Activated CD8-positive, alpha-beta T cell treated with anti-CD3 and anti-CD28 coated beads, Interleukin-2, amount 10 ng/mL, durations not matched to agents 7 days and 5 days (primary cell): ENCODE data around the gene FOXO6. TPM values are rescaled to one million over a fixed set of nuclear protein-coding genes. Genes with fewer than 3 reads are reported as not detected.

ENCODE experiments used
- ATAC-seq: fragments of 150-1000 bp; cut with Tn5 transposase; one replicate; pipeline ENCODE4 v1.10.0; 2021; ENCODE audit warnings: moderate library complexity
- CTCF ChIA-PET: fragments of 350-600 bp; sonication (Branson Sonifier 250); formaldehyde crosslinking; loops from one replicate; lab custom pipeline; 2021; ENCODE audit warnings: antibody characterized with exemption; lab: Charles Lee
- POLR2A ChIA-PET: fragments of 350-600 bp; sonication (Branson Sonifier 250); formaldehyde crosslinking; loops from one replicate; lab custom pipeline; 2021; ENCODE audit warnings: antibody characterized with exemption; lab: Charles Lee
- DNase-seq: peaks from one replicate; pipeline ENCODE4 v3.0.0-alpha.2; 2020
- H3K27ac Mint-ChIP-seq: one replicate; pipeline ENCODE4 v1.8.0; 2021; ENCODE audit warnings: mild to moderate bottlenecking, mixed read lengths
- H3K27me3 Mint-ChIP-seq: one replicate; pipeline ENCODE4 v1.8.0; 2021; ENCODE audit warnings: low read depth, mixed read lengths
- H3K36me3 Mint-ChIP-seq: one replicate; pipeline ENCODE4 v1.8.0; 2021; ENCODE audit warnings: low read depth, mixed read lengths
- H3K4me1 Mint-ChIP-seq: one replicate; pipeline ENCODE4 v1.8.0; 2021; ENCODE audit warnings: low read depth, mixed read lengths
- H3K4me3 Mint-ChIP-seq: one replicate; pipeline ENCODE4 v1.8.0; 2021; ENCODE audit warnings: mild to moderate bottlenecking, mixed read lengths
- H3K9me3 Mint-ChIP-seq: one replicate; pipeline ENCODE4 v1.8.0; 2022; ENCODE audit warnings: mixed read lengths; ENCODE audit not compliant: insufficient read depth
- total RNA-seq, 2 experiments: library from RNA; stranded (reverse); gene quantifications; one replicate each; pipeline ENCODE4 v1.2.3, GENCODE V29; 2021

Gene FOXO6
- total RNA-seq, 2 experiments from 2014 or later: 0.24 to 0.31 TPM

DNA sequence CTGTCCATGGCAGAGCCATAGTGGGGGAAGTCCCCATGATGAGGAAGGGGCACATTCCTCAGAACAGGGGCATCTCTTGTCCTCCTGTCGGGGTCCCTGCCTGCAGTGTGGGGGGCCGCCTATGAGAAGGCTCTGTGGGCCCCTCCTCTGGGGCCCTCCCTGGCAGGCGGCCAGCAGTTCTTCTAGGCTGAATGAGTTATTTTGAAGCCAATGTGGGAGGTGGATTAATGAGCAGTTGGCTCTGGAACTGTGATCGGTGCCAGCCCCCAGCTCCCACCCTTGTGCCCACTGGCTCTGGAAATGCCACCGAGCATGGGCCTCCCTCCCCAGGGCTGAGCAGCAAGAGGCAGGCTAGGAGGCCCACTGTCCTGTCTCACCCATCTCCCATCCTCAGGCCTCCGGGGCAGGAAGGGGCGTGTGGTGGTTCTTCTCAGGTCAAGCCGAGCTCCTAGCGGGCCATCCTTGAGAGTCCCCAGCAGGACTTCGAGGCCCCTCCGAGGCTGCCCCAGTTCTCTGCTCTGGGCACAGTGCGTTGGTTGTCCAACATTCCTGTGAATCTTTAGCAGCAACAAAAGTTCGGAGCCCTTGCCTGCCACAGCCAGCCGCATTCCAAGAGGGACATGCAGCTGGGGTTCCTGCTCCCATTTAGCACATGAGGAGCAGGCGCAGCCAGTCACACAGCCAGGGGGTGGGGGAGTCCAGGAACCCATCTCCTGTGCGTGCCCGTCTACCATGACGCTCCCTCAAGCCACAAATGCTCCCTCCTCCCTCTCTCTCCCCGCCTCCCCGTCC is 66.1 kb downstream of the FOXO6 start:
- CTCF ChIA-PET: no interaction called here
- Mint-ChIP-seq H3K27me3 (no peaks in the 10 kb centered on the region), H3K27ac (no peak overlapping the region)

DNA sequence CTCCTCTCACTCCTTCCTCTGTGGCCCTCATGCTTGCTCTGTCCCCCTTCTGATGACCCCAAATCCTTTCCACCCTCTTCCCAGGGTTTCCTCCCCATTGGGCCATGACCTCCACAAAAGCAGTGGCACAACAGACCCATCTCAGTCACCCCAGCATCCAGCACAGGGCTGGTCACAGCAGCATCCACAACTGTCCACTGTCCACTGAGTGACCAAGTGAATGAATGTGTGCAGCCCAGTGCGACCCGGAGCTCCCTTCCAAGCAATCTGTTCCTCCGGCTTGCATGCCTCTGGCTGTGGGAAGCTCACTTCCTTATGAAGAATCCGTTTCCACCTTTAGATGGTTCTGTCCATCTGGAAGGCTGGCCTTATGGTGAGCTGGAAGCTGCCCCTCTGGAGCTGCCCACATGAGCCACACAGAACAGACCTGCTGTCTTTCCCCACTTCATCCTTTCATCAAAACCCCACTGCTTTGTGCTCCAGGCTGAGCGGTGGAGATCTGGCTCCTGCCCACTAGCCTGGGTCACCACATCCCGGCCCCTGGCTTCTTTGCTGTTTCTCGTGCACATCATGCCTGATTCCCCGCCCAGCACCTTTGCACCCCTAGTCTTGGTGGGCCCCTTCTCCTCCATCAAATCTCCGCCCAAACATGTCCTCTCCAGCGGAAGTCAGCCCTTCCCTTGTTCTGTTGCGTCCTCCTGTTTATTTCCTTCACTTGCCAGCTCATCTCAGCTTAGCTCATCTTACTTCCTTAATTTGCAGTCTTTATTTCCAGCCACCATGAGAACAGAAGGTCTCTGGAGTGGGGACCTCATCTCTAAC is 66.9 kb downstream of the FOXO6 start:
- H3K9me3 Mint-ChIP-seq: no peaks in the 10 kb centered on the region
- no peak for ATAC-seq
- H3K36me3 Mint-ChIP-seq: no peaks in the 10 kb centered on the region
- DNase-seq: no peak
- no peak overlapping the region for H3K4me3 Mint-ChIP-seq
- ChIA-PET CTCF (no interaction called here), POLR2A (no interaction called here)
- no peaks in the 10 kb centered on the region for H3K27me3 Mint-ChIP-seq
- H3K4me1 Mint-ChIP-seq: no peaks in the 10 kb centered on the region
- H3K27ac Mint-ChIP-seq: no peak overlapping the region

More for the DNA sequence above, 66.1 kb downstream of the FOXO6 start:
- H3K36me3 Mint-ChIP-seq: no peaks in the 10 kb centered on the region
- POLR2A ChIA-PET: no interaction called here
- no peak overlapping the region for H3K4me3 Mint-ChIP-seq
- DNase-seq (no peak), ATAC-seq (no peak)
- H3K4me1 Mint-ChIP-seq: no peaks in the 10 kb centered on the region
- no peaks in the 10 kb centered on the region for H3K9me3 Mint-ChIP-seq

- no peaks in the 10 kb centered on the region for H3K9me3 Mint-ChIP-seq
- H3K4me1 Mint-ChIP-seq: no peaks in the 10 kb centered on the region
- H3K27me3 Mint-ChIP-seq: no peaks in the 10 kb centered on the region
- POLR2A ChIA-PET: no interaction called here
- CTCF ChIA-PET: no interaction called here
- no peak overlapping the region for H3K27ac Mint-ChIP-seq
- no peak for ATAC-seq
- no peak for DNase-seq
- H3K36me3 Mint-ChIP-seq: no peaks in the 10 kb centered on the region
- H3K4me3 Mint-ChIP-seq: no peak overlapping the region
Measured at GRCh38 chr1:41428738-41429640, 67.8 kb downstream of the FOXO6 start.

- H3K27me3 Mint-ChIP-seq: peaks cover 2% of the 10 kb centered on the region
- ChIA-PET POLR2A (no interaction called here), CTCF (interaction anchor here (1.0 kb wide), 1 partner anchor 12 kb away, joined by 3 read pairs; no protein-coding TSS in a partner anchor)
- ATAC-seq (no peak), DNase-seq (no peak)
- no peaks in the 10 kb centered on the region for H3K4me1 Mint-ChIP-seq
- no peak overlapping the region for H3K4me3 Mint-ChIP-seq
- H3K36me3 Mint-ChIP-seq: no peaks in the 10 kb centered on the region
- H3K9me3 Mint-ChIP-seq: no peaks in the 10 kb centered on the region
- no peak overlapping the region for H3K27ac Mint-ChIP-seq
Measured at GRCh38 chr1:41429641-41430035, 68.4 kb downstream of the FOXO6 start.

DNA sequence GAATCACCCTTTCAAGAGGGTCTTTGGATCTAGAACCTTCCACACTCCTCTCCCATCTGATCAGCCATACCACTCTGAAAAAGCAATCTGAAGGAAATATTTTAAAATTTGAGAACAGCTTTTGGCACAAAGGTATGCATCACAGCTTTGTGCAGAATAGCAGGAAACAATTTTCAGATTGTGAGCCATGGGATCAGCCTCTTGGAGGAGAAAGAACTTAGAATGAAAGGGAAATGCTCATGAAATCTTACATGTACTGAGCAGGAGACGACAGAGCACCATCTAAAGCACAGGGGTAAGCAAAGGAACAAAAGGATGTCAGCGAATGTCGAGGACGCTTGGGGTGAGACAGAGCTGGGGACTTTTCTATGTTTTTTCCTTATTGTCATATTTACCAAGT is 68.8 kb downstream of the FOXO6 start:
- POLR2A ChIA-PET: no interaction called here
- CTCF ChIA-PET: interaction anchor here (1.0 kb wide), 1 partner anchor 12 kb away, joined by 3 read pairs; no protein-coding TSS in a partner anchor
- no peaks in the 10 kb centered on the region for H3K9me3 Mint-ChIP-seq

GRCh38 chr1:41430582-41430981 is 69.3 kb downstream of the FOXO6 start:
- H3K27ac Mint-ChIP-seq: no peak overlapping the region
- ChIA-PET CTCF (interaction anchor here (1.0 kb wide), 1 partner anchor 13 kb away, joined by 3 read pairs; no protein-coding TSS in a partner anchor), POLR2A (no interaction called here)
- H3K36me3 Mint-ChIP-seq: no peaks in the 10 kb centered on the region
- H3K9me3 Mint-ChIP-seq: no peaks in the 10 kb centered on the region
- peaks cover 7% of the 10 kb centered on the region for H3K27me3 Mint-ChIP-seq
- no peak overlapping the region for H3K4me3 Mint-ChIP-seq
- ATAC-seq (no peak), DNase-seq (no peak)
- H3K4me1 Mint-ChIP-seq: no peaks in the 10 kb centered on the region

More for the DNA sequence above, 68.8 kb downstream of the FOXO6 start:
- ATAC-seq (no peak), DNase-seq (no peak)
- no peaks in the 10 kb centered on the region for H3K4me1 Mint-ChIP-seq
- no peak overlapping the region for H3K27ac Mint-ChIP-seq
- H3K27me3 Mint-ChIP-seq: peaks cover 5% of the 10 kb centered on the region
- H3K4me3 Mint-ChIP-seq: no peak overlapping the region
- no peaks in the 10 kb centered on the region for H3K36me3 Mint-ChIP-seq

DNA sequence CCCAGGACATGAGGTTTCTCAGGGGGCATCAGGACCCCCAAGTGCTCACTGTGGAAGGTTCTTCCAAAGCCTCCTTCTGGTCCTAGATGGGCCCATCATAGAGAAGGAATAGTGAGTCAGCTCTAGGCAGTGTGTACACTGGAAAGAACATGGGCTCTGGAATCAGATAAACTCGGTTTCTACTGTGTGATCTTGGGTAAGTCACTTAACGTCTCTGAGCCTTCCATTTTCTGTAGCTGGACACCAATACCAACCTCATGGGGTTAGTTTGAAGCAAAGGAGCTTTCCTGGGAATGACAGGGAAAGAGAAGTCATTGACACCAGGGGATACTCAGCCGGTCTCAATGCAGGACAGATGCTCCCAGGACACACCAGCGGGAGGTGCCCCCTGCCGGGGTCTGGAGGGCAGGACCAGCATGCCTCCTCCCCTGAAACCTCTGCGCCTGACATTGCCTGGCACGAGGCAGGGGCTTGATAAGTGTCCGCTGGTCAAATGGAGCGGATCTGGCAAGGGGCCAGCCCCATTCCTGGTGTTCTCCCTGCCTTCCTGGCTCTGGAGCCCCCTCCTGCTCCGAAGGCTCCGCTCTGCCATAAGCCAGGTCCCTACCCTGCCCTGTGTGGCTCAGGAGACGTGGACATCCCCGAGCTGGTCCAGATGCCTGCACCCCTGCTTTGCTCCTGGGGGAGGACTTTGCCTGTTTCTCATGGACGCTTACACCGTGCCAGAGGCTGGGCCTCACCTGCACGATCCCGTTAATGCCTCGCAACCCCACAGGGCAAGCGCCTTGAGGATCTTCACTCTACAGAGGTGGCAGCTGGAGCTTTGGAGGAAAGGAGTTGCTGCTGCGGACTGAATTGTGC is 70.5 kb downstream of the FOXO6 start:
- Mint-ChIP-seq H3K9me3 (no peaks in the 10 kb centered on the region), H3K4me1 (no peaks in the 10 kb centered on the region), H3K27ac (no peak overlapping the region), H3K27me3 (peaks cover 14% of the 10 kb centered on the region), H3K36me3 (no peaks in the 10 kb centered on the region), H3K4me3 (no peak overlapping the region)
- ATAC-seq (no peak), DNase-seq (no peak)
- POLR2A ChIA-PET: no interaction called here
- CTCF ChIA-PET: interaction anchor here (1.0 to 2.3 kb wide), 5 partner anchors 12 to 170 kb away, joined by 3 to 11 read pairs (median 4); no protein-coding TSS in a partner anchor

Other genes starting within 250 kb of the FOXO6 start
- gene SCMH1, start 119.1 kb upstream of the FOXO6 start, total RNA-seq: 10 to 100 TPM; 25.1 to 30.3 TPM
- gene EDN2, start 123.2 kb downstream of the FOXO6 start, total RNA-seq: not detected